Fibroblast of lung (primary cell): ENCODE data around the gene AHCYL2. TPM values are rescaled to one million over a fixed set of nuclear protein-coding genes. Genes with fewer than 3 reads are reported as not detected.
A peak's percentile ranks its signal among the peaks of the same experiment; 100 is the strongest.
"Not testable (repeated sequence)": the region's sequence is repeated elsewhere in the genome, so short reads cannot be mapped to it uniquely, and the experiment has no call there.

Experiments
- DNase-seq, 2 donors: peaks; one replicate each; pipeline versions ENCODE4 v3.0.0 to v3.0.0-alpha.2; 2010; ENCODE audit warnings: low read depth in 2 of 2
- H2AFZ ChIP-seq: 2 replicates; pipeline ENCODE4 v1.5.1; 2012; ENCODE audit warnings: low read length, control low read depth, inconsistent platforms
- H3K27ac ChIP-seq: 2 replicates; pipeline ENCODE4 v1.5.1; 2011; ENCODE audit warnings: low read length, control low read depth; ENCODE audit not compliant: insufficient read depth
- H3K27me3 ChIP-seq: 2 replicates; pipeline ENCODE4 v1.5.1; 2011; ENCODE audit warnings: mild to moderate bottlenecking, low read length; ENCODE audit not compliant: control insufficient read depth, insufficient read depth
- H3K36me3 ChIP-seq: 2 replicates; pipeline ENCODE4 v1.5.1; 2011; ENCODE audit warnings: low read length; ENCODE audit not compliant: control insufficient read depth, insufficient read depth
- H3K4me1 ChIP-seq: 2 replicates; pipeline ENCODE4 v1.5.1; 2011; ENCODE audit warnings: low read length; ENCODE audit not compliant: control insufficient read depth, insufficient read depth; ENCODE audit errors: extremely low read depth
- H3K4me2 ChIP-seq: 2 replicates; pipeline ENCODE4 v1.5.1; 2011; ENCODE audit warnings: low read length, control low read depth; ENCODE audit not compliant: insufficient read depth; ENCODE audit errors: extremely low read depth
- H3K4me3 ChIP-seq, 4 experiments: fragments of 200-600 bp in 1 of 4; sonication (generic) in 1 of 4; replicated peaks in 1 of 4; 2 replicates each; pipeline ENCODE4 v1.5.1; 2011 to 2016; ENCODE audit warnings: low read length in 4 of 4, low read depth in 3 of 4, mild to moderate bottlenecking in 3 of 4, control low read depth in 2 of 4, inconsistent platforms in 1 of 4, mixed read lengths in 1 of 4; ENCODE audit not compliant: insufficient read depth in 1 of 4; ENCODE audit errors: control extremely low read depth in 1 of 4
- H3K79me2 ChIP-seq: 2 replicates; pipeline ENCODE4 v1.5.1; 2012; ENCODE audit warnings: mild to moderate bottlenecking, low read length, inconsistent platforms; ENCODE audit not compliant: control insufficient read depth, insufficient read depth
- H3K9ac ChIP-seq: 2 replicates; pipeline ENCODE4 v1.5.1; 2011; ENCODE audit warnings: mild to moderate bottlenecking, low read length, control low read depth; ENCODE audit not compliant: insufficient read depth
- H3K9me3 ChIP-seq: 2 replicates; pipeline ENCODE4 v1.5.1; 2012; ENCODE audit warnings: low read depth, low read length; ENCODE audit not compliant: control insufficient read depth, insufficient read depth
- H4K20me1 ChIP-seq: 2 replicates; pipeline ENCODE4 v1.5.1; 2011; ENCODE audit warnings: low read length; ENCODE audit not compliant: control insufficient read depth, insufficient read depth; ENCODE audit errors: extremely low read depth
- CTCF ChIP-seq, 2 donors: IDR thresholded peaks in 1 of 2; conservative IDR thresholded peaks in 1 of 2; 1 replicate in 1 of 2; 2 replicates in 1 of 2; pipeline ENCODE4 v1.5.1; 2011 to 2012; ENCODE audit warnings: low read length in 2 of 2, control low read depth in 1 of 2, inconsistent platforms in 1 of 2, low read depth in 1 of 2, mild to moderate bottlenecking in 1 of 2
- EZH2 ChIP-seq: IDR thresholded peaks from 2 replicates; pipeline ENCODE4 v1.5.1; 2012; ENCODE audit warnings: low read length, control low read depth, mild to moderate bottlenecking; ENCODE audit errors: missing control alignments
- polyA plus RNA-seq, 2 donors: library from polyadenylated mRNA; depleted of rRNA in 1 of 2; stranded (reverse) in 1 of 2; unstranded in 1 of 2; fragments of >200 nt; gene quantifications; 2 replicates each; pipeline ENCODE4 v1.2.1, GENCODE V29; 2011 to 2012; ENCODE audit warnings: missing spikeins in 1 of 2
- total RNA-seq: library from RNA; depleted of rRNA; stranded (reverse); fragments of >200 nt; gene quantifications from 2 replicates; pipeline ENCODE4 v1.2.1, GENCODE V29; 2014

The AHCYL2 gene
- total and polyA plus RNA-seq, 2 donors (not counting 1 experiment from before 2014, with no cell fraction given), result 8.7 to 11.9 TPM

- H4K20me1 ChIP-seq, H3K36me3 ChIP-seq, H3K27ac ChIP-seq, H3K9me3 ChIP-seq, H3K9ac ChIP-seq, H3K4me1 ChIP-seq, H3K79me2 ChIP-seq, H2AFZ ChIP-seq, H3K4me3 ChIP-seq, DNase-seq, H3K4me2 ChIP-seq, H3K27me3 ChIP-seq: not testable (repeated sequence)
Observed at GRCh38 chr7:129216821-129217416, 7.9 kb upstream of the AHCYL2 start.

- H4K20me1 ChIP-seq, result no peaks in the 10 kb centered on the region
- H3K27me3 ChIP-seq, result no peaks in the 10 kb centered on the region
- no peak overlapping the region for H3K9ac ChIP-seq
- H3K27ac ChIP-seq, result no peak overlapping the region
- H3K9me3 ChIP-seq, result no peaks in the 10 kb centered on the region
- H3K4me3 ChIP-seq, result no peak overlapping the region
- no peak overlapping the region for H3K4me2 ChIP-seq
- no peaks in the 10 kb centered on the region for H3K36me3 ChIP-seq
- H3K79me2 ChIP-seq, result no peaks in the 10 kb centered on the region
- H2AFZ ChIP-seq, result no peak overlapping the region
- DNase-seq, result peak; percentile 59 to 80
- TF ChIP-seq EZH2, result no peak
- peak; percentile 91 to 92 for TF ChIP-seq CTCF (conservative IDR thresholded peaks at IDR 0.05 in 1 of 2, IDR thresholded peaks at IDR 0.05 in 1 of 2; ENCODE audit: low read depth in 1 of 2, low read length in 2 of 2)
- no peaks in the 10 kb centered on the region for H3K4me1 ChIP-seq
Observed at GRCh38 chr7:129218514-129219062, 6.2 kb upstream of the AHCYL2 start.

- H3K4me3 ChIP-seq, H3K4me2 ChIP-seq, H3K4me1 ChIP-seq, DNase-seq, H3K79me2 ChIP-seq, H2AFZ ChIP-seq, H3K27ac ChIP-seq, H3K9me3 ChIP-seq, H4K20me1 ChIP-seq, H3K36me3 ChIP-seq, H3K27me3 ChIP-seq, H3K9ac ChIP-seq: not testable (repeated sequence)
Observed at GRCh38 chr7:129219166-129219565, 5.7 kb upstream of the AHCYL2 start.

- Histone ChIP-seq H3K79me2 (no peaks in the 10 kb centered on the region), H3K4me3 (no peak overlapping the region), H3K27ac (no peak overlapping the region), H3K4me2 (no peak overlapping the region), H4K20me1 (no peaks in the 10 kb centered on the region), H3K36me3 (no peaks in the 10 kb centered on the region), H3K9me3 (no peaks in the 10 kb centered on the region), H3K9ac (no peak overlapping the region), H2AFZ (no peak overlapping the region), H3K27me3 (no peaks in the 10 kb centered on the region), H3K4me1 (peaks cover 4% of the 10 kb centered on the region)
- DNase-seq, result no peak
- TF ChIP-seq CTCF (conservative IDR thresholded peaks at IDR 0.05 in 1 of 2, IDR thresholded peaks at IDR 0.05 in 1 of 2; ENCODE audit: low read depth in 1 of 2, low read length in 2 of 2) (no peak), EZH2 (no peak)
Observed at GRCh38 chr7:129222064-129222463, 2.8 kb upstream of the AHCYL2 start.
